ENCODE data around the gene GPR160. TPM values are rescaled to one million over a fixed set of nuclear protein-coding genes. Genes with fewer than 3 reads are reported as not detected.

Gene GPR160
- total and polyA plus RNA-seq, 10 of the 15 experiments (the other 5 are each of a cell fraction or from before 2014, with no cell fraction given) = 1.2 to 57.7 (median 30.9) TPM

GRCh38 chr3:170055209-170055608, 17.4 kb downstream of the GPR160 start (continued):
- TF ChIP-seq CUX1 (IDR thresholded peaks at IDR 0.05; ENCODE audit: insufficient replicate concordance, low read depth, low read length) = no peak
- TF ChIP-seq CEBPB (IDR thresholded peaks at IDR 0.05; ENCODE audit: borderline replicate concordance in 1 of 2, low read depth in 2 of 2, low read length in 2 of 2) = 0 out of 4 replicates have a peak, but pooled peaks of 1 of the 2 experiments have one; percentile 62
- TF ChIP-seq RUNX3 (IDR thresholded peaks at IDR 0.05; ENCODE audit: low read length) = peak; percentile 96
- peak; percentile 82 for TF ChIP-seq CREM (IDR thresholded peaks at IDR 0.05; ENCODE audit: low read depth)
- no peak for TF ChIP-seq MAX (IDR thresholded peaks at IDR 0.05; ENCODE audit: low read depth, low read length)
- no peak for TF ChIP-seq ZZZ3 (IDR thresholded peaks at IDR 0.05; ENCODE audit: control insufficient read depth, insufficient read length, low read depth)
- TF ChIP-seq BCLAF1 (IDR thresholded peaks at IDR 0.05) = no peak
- TF ChIP-seq SP1 (IDR thresholded peaks at IDR 0.05; ENCODE audit: low read depth, low read length) = no peak
- no peak for TF ChIP-seq TBL1XR1 (IDR thresholded peaks at IDR 0.05; ENCODE audit: low read depth, low read length)
- TF ChIP-seq NR2C2 (IDR thresholded peaks at IDR 0.05; ENCODE audit: borderline replicate concordance, control insufficient read depth, insufficient read length, low read depth) = no peak
- TF ChIP-seq BACH1 (IDR thresholded peaks at IDR 0.05; ENCODE audit: borderline replicate concordance) = no peak
- TF ChIP-seq CREB1 (IDR thresholded peaks at IDR 0.05; ENCODE audit: low read depth) = peak; percentile 91
- TF ChIP-seq RAD21 (IDR thresholded peaks at IDR 0.05; ENCODE audit: insufficient read depth, low read depth, low read length) = no peak
- 0 out of 3 replicates have a peak, but pooled peaks have one; percentile 53 for TF ChIP-seq POU2F2 (IDR thresholded peaks at IDR 0.05; ENCODE audit: borderline replicate concordance, low read depth, low read length)
- TF ChIP-seq HDGF (IDR thresholded peaks at IDR 0.05) = no peak
- TF ChIP-seq SPI1 (IDR thresholded peaks at IDR 0.05; ENCODE audit: borderline replicate concordance, insufficient read depth, low read depth, low read length) = peak; percentile 15; the same call in 1 of the 2 replicates
- no peak for TF ChIP-seq BRCA1 (IDR thresholded peaks at IDR 0.05; ENCODE audit: low read depth, low read length)
- no peak for TF ChIP-seq HDAC6 (IDR thresholded peaks at IDR 0.05; ENCODE audit: unreplicated experiment)
- no peak for TF ChIP-seq CHD1 (IDR thresholded peaks at IDR 0.05; ENCODE audit: low read depth, low read length)
- peak; percentile 74 for TF ChIP-seq BCL3 (IDR thresholded peaks at IDR 0.05; ENCODE audit: borderline replicate concordance, insufficient read depth, low read depth, low read length, poor library complexity, severe bottlenecking)
